NCI-H1092 treated with DMSO at 0.1 percent for 48 hours (cell line): Measurements from ENCODE around the gene APOM.

Source experiments
- DNase-seq: peaks from one replicate; lab custom pipeline; 2025; lab: John Stamatoyannopoulos, UW

The APOM gene

GRCh38 chr6:31658158-31658688, 2.5 kb downstream of the APOM start:
- no peak for DNase-seq

- DNase-seq: no peak
Observed at GRCh38 chr6:31658983-31659648, 3.4 kb downstream of the APOM start.

- no peak for DNase-seq
Observed at GRCh38 chr6:31659649-31660380, 4.1 kb downstream of the APOM start.

GRCh38 chr6:31660381-31661261, 4.9 kb downstream of the APOM start, which contains the start of gene C6orf47:
Gene C6orf47, minus strand, starts transcription at chr6:31660778. Its CDS starts 831 bp downstream, at chr6:31659947.
- peak; percentile 56 for DNase-seq

- no peak for DNase-seq
Observed at GRCh38 chr6:31661262-31662123, 5.8 kb downstream of the APOM start.

- DNase-seq: no peak
Observed at GRCh38 chr6:31662124-31662723, 6.5 kb downstream of the APOM start.

- no peak for DNase-seq
Observed at GRCh38 chr6:31663126-31663960, 7.6 kb downstream of the APOM start.

GRCh38 chr6:31663961-31664789, 8.5 kb downstream of the APOM start:
- DNase-seq: no peak

- peak; percentile 83 for DNase-seq
Observed at GRCh38 chr6:31664790-31665500, 9.3 kb downstream of the APOM start, which contains the start of gene GPANK1. Gene GPANK1, minus strand, starts transcription at chr6:31664997. Its CDS starts 519 bp downstream, at chr6:31664478.

GRCh38 chr6:31665501-31666336, 10.0 kb downstream of the APOM start, which contains the start of gene CSNK2B:
Gene CSNK2B, plus strand, starts transcription at chr6:31666080. Its CDS starts 752 bp downstream, at chr6:31666832.
- DNase-seq: peak; percentile 94

- DNase-seq: no peak
Observed at GRCh38 chr6:31666337-31666965, 10.8 kb downstream of the APOM start.

- DNase-seq: no peak
Observed at GRCh38 chr6:31669676-31670075, 14.0 kb downstream of the APOM start, which contains the start of gene LY6G5B. Gene LY6G5B, plus strand, starts transcription at chr6:31669976. Its CDS starts 975 bp downstream, at chr6:31670951.

GRCh38 chr6:31676322-31676903, 20.7 kb downstream of the APOM start:
- no peak for DNase-seq

GRCh38 chr6:31676904-31677303, 21.2 kb downstream of the APOM start:
- DNase-seq: no peak

- no peak for DNase-seq
Observed at GRCh38 chr6:31677955-31678354, 22.3 kb downstream of the APOM start.
